Measurements from ENCODE around the gene PIM3. TPM values are rescaled to one million over a fixed set of nuclear protein-coding genes. Genes with fewer than 3 reads are reported as not detected.

PIM3 gene
- total and polyA plus RNA-seq, 2 of the 8 experiments (the other 6 are each of a cell fraction or from before 2014, with no cell fraction given), result 22.6 to 30.0 TPM

- Histone ChIP-seq H3K14ac (ENCODE audit: insufficient read length) (no peak overlapping the region), H4K8ac (ENCODE audit: extremely low read depth, insufficient read depth, low read length) (no peak overlapping the region; the same call in 1 of the 2 replicates), H4K91ac (replicated peaks; ENCODE audit: insufficient read length, low read length) (no peak overlapping the region), H3K4me1 (replicated peaks in 1 of 4; ENCODE audit: control insufficient read depth in 3 of 4, insufficient read depth in 4 of 4, low read length in 3 of 4) (peaks cover 0 to 8% (median 1%) of the 10 kb centered on the region in 4 experiments; a peak in 2 of 7 replicates), H2AFZ (ENCODE audit: low read length) (no peak overlapping the region), H4K5ac (ENCODE audit: insufficient read length, low read depth, low read length) (no peak overlapping the region), H3K79me2 (ENCODE audit: control insufficient read depth in 1 of 2, insufficient read depth in 2 of 2, low read length in 2 of 2) (no peaks in the 10 kb centered on the region), H3K36me3 (ENCODE audit: control insufficient read depth in 2 of 4, insufficient read depth in 4 of 4, low read length in 3 of 4) (no peaks in the 10 kb centered on the region; a peak in 2 of 8 replicates), H2BK120ac (replicated peaks; ENCODE audit: low read depth, low read length) (no peak overlapping the region), H3K4me2 (ENCODE audit: insufficient read depth in 1 of 2, low read depth in 2 of 2, low read length in 2 of 2) (peak overlapping the region in 1 of 2 experiments; percentile 62; a peak in 2 of 4 replicates), H3K9me3 (ENCODE audit: insufficient read depth in 2 of 2, low read depth in 1 of 2, low read length in 1 of 2) (no peaks in the 10 kb centered on the region), H3K23me2 (ENCODE audit: low read depth, low read length) (peaks cover 7% of the 10 kb centered on the region; the same call in 1 of the 2 replicates), H3K27me3 (replicated peaks in 1 of 4; ENCODE audit: control insufficient read depth in 3 of 4, extremely low read depth in 1 of 4, insufficient read depth in 3 of 4, low read length in 3 of 4) (peaks cover 0 to 12% (median 10%) of the 10 kb centered on the region in 4 experiments; a peak in 6 of 7 replicates), H4K20me1 (replicated peaks in 1 of 2; ENCODE audit: control insufficient read depth in 1 of 2, insufficient read depth in 2 of 2, low read length in 2 of 2) (peaks cover 2 to 6% of the 10 kb centered on the region in 2 experiments), H3K4me3 (ENCODE audit: extremely low read depth in 1 of 4, insufficient read depth in 2 of 4, low read depth in 3 of 4, low read length in 4 of 4) (no peak overlapping the region), H3K9ac (replicated peaks in 1 of 4; ENCODE audit: extremely low read depth in 1 of 4, low read depth in 3 of 4, low read length in 3 of 4) (no peak overlapping the region), H2BK12ac (ENCODE audit: low read depth, low read length) (peak overlapping the region; percentile 50; the same call in 1 of the 2 replicates), H3K27ac (ENCODE audit: low read depth, low read length) (no peak overlapping the region), H3K79me1 (ENCODE audit: low read depth, low read length) (no peaks in the 10 kb centered on the region; the same call in 1 of the 2 replicates), H3K23ac (ENCODE audit: insufficient read length) (no peak overlapping the region), H2AK5ac (ENCODE audit: low read depth, low read length) (0 out of 2 replicates have a peak overlapping the region, but pooled peaks have one; percentile 14), H3K4ac (replicated peaks; ENCODE audit: insufficient read length, low read depth, low read length) (no peak overlapping the region), H2BK15ac (ENCODE audit: low read length) (peak overlapping the region; percentile 25; the same call in 1 of the 2 replicates), H2BK20ac (ENCODE audit: low read length) (no peak overlapping the region), H2BK5ac (ENCODE audit: low read depth, low read length) (no peak overlapping the region), H3K18ac (ENCODE audit: extremely low read depth, low read length) (no peak overlapping the region), H3K56ac (replicated peaks; ENCODE audit: insufficient read length, low read depth, low read length) (no peak overlapping the region)
- no peak for DNase-seq (ENCODE audit: low read depth in 1 of 2, low spot score in 2 of 2)
- ChIA-PET CTCF (ENCODE audit: partially characterized antibody) (interaction anchor here (0.6 to 5.2 kb wide), 21 partner anchors 13 to 320 kb away, joined by 3 to 54 read pairs (median 5); partner anchors contain the start of gene IL17REL), POLR2A (ENCODE audit: partially characterized antibody) (no interaction called here)
- 81% methylated on average over 18 of the region's 21 CpGs; no CpG with 5 or more reads in 1 of the 2 experiments for WGBS, 2 experiments (ENCODE audit: extremely low coverage in 1 of 2, insufficient coverage in 1 of 2, insufficient read length in 1 of 2, insufficient replicate concordance in 2 of 2, low coverage in 1 of 2, low lambda C conversion rate in 2 of 2, missing lambda C conversion rate in 1 of 2)
- no peak for FAIRE-seq
- TF ChIP-seq PHF8 (conservative IDR thresholded peaks at IDR 0.05; ENCODE audit: low read depth, low read length) (no peak), RNF2 (IDR thresholded peaks at IDR 0.05; ENCODE audit: borderline replicate concordance, low read depth, low read length, missing control alignments, poor library complexity, severe bottlenecking) (no peak), POU5F1 (IDR thresholded peaks at IDR 0.05; ENCODE audit: low read depth, low read length) (no peak), ATF3 (IDR thresholded peaks at IDR 0.05; ENCODE audit: insufficient read depth, low read depth, low read length) (no peak), TBP (IDR thresholded peaks at IDR 0.05; ENCODE audit: low read depth, low read length) (no peak), BCL11A (IDR thresholded peaks at IDR 0.05; ENCODE audit: low read depth in 2 of 2, low read length in 2 of 2) (no peak), TAF1 (IDR thresholded peaks at IDR 0.05; ENCODE audit: low read depth, low read length) (no peak)
Measured at GRCh38 chr22:49929994-49930575, 30.5 kb upstream of the PIM3 start.

Measured in H1 (cell line).